Type B pancreatic cell (in vitro differentiated cells): Measurements from ENCODE around the gene DYNLT2. TPM values are rescaled to one million over a fixed set of nuclear protein-coding genes. Genes with fewer than 3 reads are reported as not detected.

ENCODE experiments used
- DNase-seq: peaks from one replicate; pipeline ENCODE4 v3.0.0; 2021; ENCODE audit warnings: mixed read lengths; ENCODE audit not compliant: unreplicated experiment; ENCODE audit errors: extremely low spot score
- H3K27ac Mint-ChIP-seq: 2 replicates; pipeline ENCODE4 v1.8.0; 2021; ENCODE audit warnings: mild to moderate bottlenecking, mixed read lengths
- H3K27me3 Mint-ChIP-seq: 2 replicates; pipeline ENCODE4 v1.8.0; 2021; ENCODE audit warnings: mixed read lengths
- H3K36me3 Mint-ChIP-seq: 2 replicates; pipeline ENCODE4 v1.8.0; 2021; ENCODE audit warnings: mixed read lengths
- H3K4me1 Mint-ChIP-seq: one replicate; pipeline ENCODE4 v1.8.0; 2021; ENCODE audit warnings: mixed read lengths; ENCODE audit not compliant: unreplicated experiment
- H3K4me3 Mint-ChIP-seq: 2 replicates; pipeline ENCODE4 v1.8.0; 2021; ENCODE audit warnings: mild to moderate bottlenecking, mixed read lengths
- H3K9me3 Mint-ChIP-seq: 2 replicates; pipeline ENCODE4 v1.8.0; 2021; ENCODE audit warnings: mixed read lengths
- CTCF ChIP-seq: fragments of 200-600 bp; sonication (generic); conservative IDR thresholded peaks from 2 replicates; pipeline ENCODE4 v1.5.0; 2021; ENCODE audit warnings: antibody characterized with exemption, mild to moderate bottlenecking
- total RNA-seq: library from RNA; stranded (reverse); gene quantifications from 2 replicates; pipeline ENCODE4 v1.2.1, GENCODE V29; 2021; ENCODE audit warnings: low replicate concordance

The DYNLT2 gene
- total RNA-seq, 1 donor from 2014 or later, result 2.6 TPM

GRCh38 chr6:169692516-169692915, 58.9 kb downstream of the DYNLT2 start:
- H3K9me3 Mint-ChIP-seq, result peaks cover 10% of the 10 kb centered on the region
- no peak for TF ChIP-seq CTCF
- H3K36me3 Mint-ChIP-seq, result peaks cover 57% of the 10 kb centered on the region
- peaks cover 7% of the 10 kb centered on the region for H3K4me1 Mint-ChIP-seq
- H3K27ac Mint-ChIP-seq, result no peak overlapping the region
- no peak for DNase-seq
- H3K4me3 Mint-ChIP-seq, result no peak overlapping the region
- no peaks in the 10 kb centered on the region for H3K27me3 Mint-ChIP-seq

GRCh38 chr6:169691260-169691659, 60.1 kb downstream of the DYNLT2 start:
- H3K27ac Mint-ChIP-seq, result no peak overlapping the region
- DNase-seq, result no peak
- peaks cover 18% of the 10 kb centered on the region for H3K9me3 Mint-ChIP-seq
- no peak for TF ChIP-seq CTCF
- no peaks in the 10 kb centered on the region for H3K27me3 Mint-ChIP-seq
- peaks cover 66% of the 10 kb centered on the region for H3K36me3 Mint-ChIP-seq
- no peak overlapping the region for H3K4me3 Mint-ChIP-seq
- peaks cover 7% of the 10 kb centered on the region for H3K4me1 Mint-ChIP-seq

Other genes starting within 250 kb of the DYNLT2 start
- 61.2 and 112 TPM in 2 replicates for gene WDR27, start 49.5 kb downstream of the DYNLT2 start, total RNA-seq
- 30.4 and 30.8 TPM in 2 replicates for gene C6orf120, start 49.4 kb downstream of the DYNLT2 start, total RNA-seq
- gene PHF10, start 27.1 kb downstream of the DYNLT2 start, total RNA-seq, result 44.5 and 59.9 TPM in 2 replicates
- 18.6 and 32.1 TPM in 2 replicates for gene ERMARD, start 50 bp upstream of the DYNLT2 start, total RNA-seq